GM10847 (cell line): Measurements from ENCODE around the gene CCDC154.

Source experiments
- POLR2A ChIP-seq: IDR thresholded peaks from 2 replicates; pipeline ENCODE4 v1.6.1; 2011; ENCODE audit not compliant: insufficient read length; ENCODE audit errors: extremely low read depth

CCDC154 gene

GRCh38 chr16:1403036-1403435 is 41.3 kb downstream of the CCDC154 start:
- no peak for TF ChIP-seq POLR2A

- no peak for TF ChIP-seq POLR2A
Measured at GRCh38 chr16:1401758-1402154, 42.6 kb downstream of the CCDC154 start.

GRCh38 chr16:1401061-1401757 is 43.1 kb downstream of the CCDC154 start:
- TF ChIP-seq POLR2A: no peak

GRCh38 chr16:1398826-1399581 is 45.4 kb downstream of the CCDC154 start:
- no peak for TF ChIP-seq POLR2A

- TF ChIP-seq POLR2A: no peak
Measured at GRCh38 chr16:1398351-1398750, 46.0 kb downstream of the CCDC154 start.

GRCh38 chr16:1397779-1398178 is 46.6 kb downstream of the CCDC154 start:
- no peak for TF ChIP-seq POLR2A

- TF ChIP-seq POLR2A: no peak
Measured at GRCh38 chr16:1395444-1396031, 48.8 kb downstream of the CCDC154 start.

GRCh38 chr16:1394367-1394951 is 49.9 kb downstream of the CCDC154 start:
- no peak for TF ChIP-seq POLR2A

- no peak for TF ChIP-seq POLR2A
Measured at GRCh38 chr16:1393613-1394176, 50.7 kb downstream of the CCDC154 start.

- TF ChIP-seq POLR2A: no peak
Measured at GRCh38 chr16:1392826-1393225, 51.5 kb downstream of the CCDC154 start.

- no peak for TF ChIP-seq POLR2A
Measured at GRCh38 chr16:1390239-1390779, 54.0 kb downstream of the CCDC154 start.

- TF ChIP-seq POLR2A: no peak
Measured at GRCh38 chr16:1389762-1390161, 54.6 kb downstream of the CCDC154 start.

GRCh38 chr16:1387331-1387730 is 57.0 kb downstream of the CCDC154 start:
- TF ChIP-seq POLR2A: no peak

- no peak for TF ChIP-seq POLR2A
Measured at GRCh38 chr16:1385232-1385631, 59.1 kb downstream of the CCDC154 start.
